OCI-LY7 (cell line): Measurements from ENCODE around the gene DSCAM. TPM values are rescaled to one million over a fixed set of nuclear protein-coding genes. Genes with fewer than 3 reads are reported as not detected.
"Not testable (repeated sequence)": the region's sequence is repeated elsewhere in the genome, so short reads cannot be mapped to it uniquely, and the experiment has no call there.

Experiments
- BruUV-seq: library from RNA; stranded (reverse); fragments of 400-500 nt; replicated peaks from 2 replicates; lab custom pipeline; 2021; lab: Mats Ljungman, UMichigan
- CTCF ChIA-PET: fragments of 300-600 bp; sonication (Branson Sonifier 250); formaldehyde crosslinking; loops from one replicate; lab custom pipeline; 2022; ENCODE audit warnings: antibody characterized with exemption; ENCODE audit not compliant: unreplicated experiment; lab: Charles Lee
- POLR2A ChIA-PET: fragments of 300-600 bp; sonication (Branson Sonifier 250); formaldehyde crosslinking; loops from one replicate; lab custom pipeline; 2022; ENCODE audit warnings: antibody characterized with exemption; lab: Charles Lee
- DNase-seq: peaks from one replicate; pipeline ENCODE4 v3.0.0-alpha.2; 2015; ENCODE audit warnings: low spot score
- H2AFZ ChIP-seq: fragments of 200-600 bp; sonication (generic), shearing (Covaris generic); 2 replicates; pipeline ENCODE4 v1.6.1; 2014; ENCODE audit warnings: mild to moderate bottlenecking, antibody characterized with exemption, low read length, moderate library complexity
- H3K27ac ChIP-seq: fragments of 200-600 bp; sonication (generic); 2 replicates; pipeline ENCODE4 v1.5.1; 2014; ENCODE audit warnings: mixed run types, low read depth, mild to moderate bottlenecking, moderate library complexity, low read length, inconsistent platforms; ENCODE audit not compliant: poor library complexity, severe bottlenecking
- H3K36me3 ChIP-seq: fragments of 200-600 bp; sonication (generic); 2 replicates; pipeline ENCODE4 v1.6.1; 2014; ENCODE audit warnings: mild to moderate bottlenecking, antibody characterized with exemption, low read length, moderate library complexity, mixed read lengths; ENCODE audit not compliant: insufficient read depth
- H3K4me1 ChIP-seq: fragments of 200-600 bp; sonication (generic); 2 replicates; pipeline ENCODE4 v1.5.1; 2014; ENCODE audit warnings: mild to moderate bottlenecking, low read length; ENCODE audit not compliant: insufficient read depth, poor library complexity, severe bottlenecking
- H3K4me2 ChIP-seq: fragments of 200-600 bp; sonication (generic); 2 replicates; pipeline ENCODE4 v1.6.1; 2014; ENCODE audit warnings: mild to moderate bottlenecking, low read length
- H3K4me3 ChIP-seq: fragments of 200-600 bp; sonication (generic); 2 replicates; pipeline ENCODE4 v1.5.1; 2014; ENCODE audit warnings: mild to moderate bottlenecking, low read depth, low read length; ENCODE audit not compliant: poor library complexity, severe bottlenecking
- H3K79me2 ChIP-seq: fragments of 200-600 bp; sonication (generic); 2 replicates; pipeline ENCODE4 v1.6.1; 2016; ENCODE audit warnings: low read depth, mild to moderate bottlenecking, low read length, moderate library complexity, mixed read lengths; ENCODE audit not compliant: insufficient read depth
- H3K9me2 ChIP-seq: fragments of 200-600 bp; sonication (generic); 2 replicates; pipeline ENCODE4 v1.6.1; 2016; ENCODE audit warnings: mild to moderate bottlenecking, low read length, mixed read lengths; ENCODE audit not compliant: insufficient read depth
- H3K9me3 ChIP-seq: fragments of 200-600 bp; sonication (generic); 2 replicates; pipeline ENCODE4 v1.6.1; 2014; ENCODE audit warnings: mild to moderate bottlenecking, mixed run types, low read length, mixed read lengths
- H4K20me1 ChIP-seq: fragments of 200-600 bp; sonication (generic); 2 replicates; pipeline ENCODE4 v1.6.1; 2014; ENCODE audit warnings: mild to moderate bottlenecking, antibody characterized with exemption, low read length, moderate library complexity, mixed read lengths; ENCODE audit not compliant: insufficient read depth
- CTCF ChIP-seq: fragments of 200-600 bp; sonication (generic); conservative IDR thresholded peaks from 2 replicates; pipeline ENCODE4 v1.5.1; 2014; ENCODE audit warnings: mild to moderate bottlenecking, antibody characterized with exemption, low read length, moderate library complexity, mixed read lengths
- EZH2phosphoT487 ChIP-seq: fragments of 200-600 bp; sonication (generic); IDR thresholded peaks from 2 replicates; pipeline ENCODE4 v1.6.1; 2018; ENCODE audit warnings: low read depth, borderline replicate concordance, mild to moderate bottlenecking, mixed run types, antibody characterized with exemption, low read length, moderate library complexity, mixed read lengths
- intact Hi-C: fragments of 100-400 bp; cut with micrococcal nuclease; formaldehyde crosslinking; loops from one replicate; pipeline ENCODE4 v1.10.0; 2022; ENCODE audit not compliant: unreplicated experiment
- total RNA-seq, 2 experiments: library from RNA; depleted of rRNA in 1 of 2; stranded (reverse); fragments of >200 nt in 1 of 2; shearing (Covaris generic) in 1 of 2; gene quantifications; 2 replicates each; pipeline ENCODE4 v1.2.3, GENCODE V29; 2014 to 2022

The DSCAM gene
- total RNA-seq, 2 experiments from 2014 or later, result not detected

- BruUV-seq, result no TSS peak
- no peaks in the 10 kb centered on the region for H3K9me3 ChIP-seq
- H3K9me2 ChIP-seq, result no peaks in the 10 kb centered on the region
- no peak overlapping the region for H3K27ac ChIP-seq
- no peak for DNase-seq
- no peaks in the 10 kb centered on the region for H3K4me1 ChIP-seq
- CTCF ChIA-PET, result no interaction called here
- intact Hi-C loops, result no loop called here
- H3K4me2 ChIP-seq, result no peak overlapping the region
- H3K36me3 ChIP-seq, result no peaks in the 10 kb centered on the region
- no peaks in the 10 kb centered on the region for H4K20me1 ChIP-seq
- H3K4me3 ChIP-seq, result no peak overlapping the region
- TF ChIP-seq CTCF (no peak), EZH2phosphoT487 (no peak)
- H3K79me2 ChIP-seq, result no peaks in the 10 kb centered on the region
- no peak overlapping the region for H2AFZ ChIP-seq
- POLR2A ChIA-PET, result interaction anchor here (0.6 to 0.7 kb wide), 2 partner anchors 13 to 213 kb away, joined by 3 to 11 read pairs; no protein-coding TSS in a partner anchor
Observed at GRCh38 chr21:40331804-40332203, 515.2 kb downstream of the DSCAM start.

GRCh38 chr21:40331172-40331571 is 515.8 kb downstream of the DSCAM start:
- Histone ChIP-seq H4K20me1 (no peaks in the 10 kb centered on the region), H3K79me2 (no peaks in the 10 kb centered on the region), H3K4me2 (no peak overlapping the region), H3K9me2 (no peaks in the 10 kb centered on the region), H3K36me3 (no peaks in the 10 kb centered on the region), H3K9me3 (no peaks in the 10 kb centered on the region), H3K4me1 (no peaks in the 10 kb centered on the region), H3K4me3 (no peak overlapping the region), H2AFZ (no peak overlapping the region), H3K27ac (no peak overlapping the region)
- intact Hi-C loops, result no loop called here
- TF ChIP-seq CTCF (no peak), EZH2phosphoT487 (no peak)
- BruUV-seq, result no TSS peak
- CTCF ChIA-PET, result no interaction called here
- POLR2A ChIA-PET, result no interaction called here
- no peak for DNase-seq

GRCh38 chr21:40324389-40324788 is 522.6 kb downstream of the DSCAM start:
- no TSS peak for BruUV-seq
- Histone ChIP-seq H3K9me3 (no peaks in the 10 kb centered on the region), H3K9me2 (no peaks in the 10 kb centered on the region), H3K4me3 (no peak overlapping the region), H3K4me1 (no peaks in the 10 kb centered on the region), H3K4me2 (no peak overlapping the region), H3K79me2 (no peaks in the 10 kb centered on the region), H2AFZ (no peak overlapping the region), H3K27ac (no peak overlapping the region), H4K20me1 (no peaks in the 10 kb centered on the region), H3K36me3 (no peaks in the 10 kb centered on the region)
- TF ChIP-seq EZH2phosphoT487, result no peak
- TF ChIP-seq CTCF, result no peak
- intact Hi-C loops, result no loop called here
- ChIA-PET POLR2A (interaction anchor here (0.9 kb wide), 1 partner anchor 130 kb away, joined by 3 read pairs; no protein-coding TSS in a partner anchor), CTCF (no interaction called here)
- DNase-seq, result no peak

- H2AFZ ChIP-seq, H3K79me2 ChIP-seq, DNase-seq, H3K4me1 ChIP-seq, H3K4me3 ChIP-seq, BruUV-seq, intact Hi-C loops, CTCF ChIA-PET, POLR2A ChIA-PET, H3K27ac ChIP-seq, H3K9me2 ChIP-seq, H4K20me1 ChIP-seq, H3K36me3 ChIP-seq, H3K9me3 ChIP-seq, H3K4me2 ChIP-seq: not testable (repeated sequence)
Observed at GRCh38 chr21:40320718-40321117, 526.2 kb downstream of the DSCAM start.
